ENCODE results near the gene ISG20.

DNA sequence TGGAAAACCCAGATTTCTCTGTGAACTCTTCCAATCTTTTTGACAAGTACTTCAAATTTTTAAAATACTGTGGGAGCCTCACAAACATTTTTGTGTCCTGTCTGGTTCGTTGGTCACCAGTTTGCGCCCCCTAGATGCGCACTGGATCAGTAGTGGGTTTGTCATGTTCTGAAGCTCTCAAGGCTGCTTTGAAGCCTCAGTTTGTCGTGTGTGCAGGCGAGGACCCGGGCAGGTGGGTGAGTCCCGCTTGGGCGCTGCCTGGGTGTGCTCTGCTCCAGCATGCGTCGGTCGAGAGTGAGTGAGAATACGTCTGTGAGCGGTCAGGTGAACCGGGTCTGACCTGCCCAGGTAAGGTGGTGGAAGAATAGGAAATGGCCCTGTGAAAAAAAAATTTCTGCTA, 34.9 kb upstream of the ISG20 start:
- TF ChIP-seq, protein P1, sequence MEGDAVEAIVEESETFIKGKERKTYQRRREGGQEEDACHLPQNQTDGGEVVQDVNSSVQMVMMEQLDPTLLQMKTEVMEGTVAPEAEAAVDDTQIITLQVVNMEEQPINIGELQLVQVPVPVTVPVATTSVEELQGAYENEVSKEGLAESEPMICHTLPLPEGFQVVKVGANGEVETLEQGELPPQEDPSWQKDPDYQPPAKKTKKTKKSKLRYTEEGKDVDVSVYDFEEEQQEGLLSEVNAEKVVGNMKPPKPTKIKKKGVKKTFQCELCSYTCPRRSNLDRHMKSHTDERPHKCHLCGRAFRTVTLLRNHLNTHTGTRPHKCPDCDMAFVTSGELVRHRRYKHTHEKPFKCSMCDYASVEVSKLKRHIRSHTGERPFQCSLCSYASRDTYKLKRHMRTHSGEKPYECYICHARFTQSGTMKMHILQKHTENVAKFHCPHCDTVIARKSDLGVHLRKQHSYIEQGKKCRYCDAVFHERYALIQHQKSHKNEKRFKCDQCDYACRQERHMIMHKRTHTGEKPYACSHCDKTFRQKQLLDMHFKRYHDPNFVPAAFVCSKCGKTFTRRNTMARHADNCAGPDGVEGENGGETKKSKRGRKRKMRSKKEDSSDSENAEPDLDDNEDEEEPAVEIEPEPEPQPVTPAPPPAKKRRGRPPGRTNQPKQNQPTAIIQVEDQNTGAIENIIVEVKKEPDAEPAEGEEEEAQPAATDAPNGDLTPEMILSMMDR (IDR thresholded peaks at IDR 0.05): no peak
- TF ChIP-seq, protein P2, sequence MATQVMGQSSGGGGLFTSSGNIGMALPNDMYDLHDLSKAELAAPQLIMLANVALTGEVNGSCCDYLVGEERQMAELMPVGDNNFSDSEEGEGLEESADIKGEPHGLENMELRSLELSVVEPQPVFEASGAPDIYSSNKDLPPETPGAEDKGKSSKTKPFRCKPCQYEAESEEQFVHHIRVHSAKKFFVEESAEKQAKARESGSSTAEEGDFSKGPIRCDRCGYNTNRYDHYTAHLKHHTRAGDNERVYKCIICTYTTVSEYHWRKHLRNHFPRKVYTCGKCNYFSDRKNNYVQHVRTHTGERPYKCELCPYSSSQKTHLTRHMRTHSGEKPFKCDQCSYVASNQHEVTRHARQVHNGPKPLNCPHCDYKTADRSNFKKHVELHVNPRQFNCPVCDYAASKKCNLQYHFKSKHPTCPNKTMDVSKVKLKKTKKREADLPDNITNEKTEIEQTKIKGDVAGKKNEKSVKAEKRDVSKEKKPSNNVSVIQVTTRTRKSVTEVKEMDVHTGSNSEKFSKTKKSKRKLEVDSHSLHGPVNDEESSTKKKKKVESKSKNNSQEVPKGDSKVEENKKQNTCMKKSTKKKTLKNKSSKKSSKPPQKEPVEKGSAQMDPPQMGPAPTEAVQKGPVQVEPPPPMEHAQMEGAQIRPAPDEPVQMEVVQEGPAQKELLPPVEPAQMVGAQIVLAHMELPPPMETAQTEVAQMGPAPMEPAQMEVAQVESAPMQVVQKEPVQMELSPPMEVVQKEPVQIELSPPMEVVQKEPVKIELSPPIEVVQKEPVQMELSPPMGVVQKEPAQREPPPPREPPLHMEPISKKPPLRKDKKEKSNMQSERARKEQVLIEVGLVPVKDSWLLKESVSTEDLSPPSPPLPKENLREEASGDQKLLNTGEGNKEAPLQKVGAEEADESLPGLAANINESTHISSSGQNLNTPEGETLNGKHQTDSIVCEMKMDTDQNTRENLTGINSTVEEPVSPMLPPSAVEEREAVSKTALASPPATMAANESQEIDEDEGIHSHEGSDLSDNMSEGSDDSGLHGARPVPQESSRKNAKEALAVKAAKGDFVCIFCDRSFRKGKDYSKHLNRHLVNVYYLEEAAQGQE (IDR thresholded peaks at IDR 0.05; ENCODE audit: insufficient read depth in 1 of 2, low read depth in 2 of 2, low read length in 1 of 2): no peak
